ENCODE data around the gene DEPP1.
A peak's percentile ranks its signal among the peaks of the same experiment; 100 is the strongest.

Gene DEPP1

DNA sequence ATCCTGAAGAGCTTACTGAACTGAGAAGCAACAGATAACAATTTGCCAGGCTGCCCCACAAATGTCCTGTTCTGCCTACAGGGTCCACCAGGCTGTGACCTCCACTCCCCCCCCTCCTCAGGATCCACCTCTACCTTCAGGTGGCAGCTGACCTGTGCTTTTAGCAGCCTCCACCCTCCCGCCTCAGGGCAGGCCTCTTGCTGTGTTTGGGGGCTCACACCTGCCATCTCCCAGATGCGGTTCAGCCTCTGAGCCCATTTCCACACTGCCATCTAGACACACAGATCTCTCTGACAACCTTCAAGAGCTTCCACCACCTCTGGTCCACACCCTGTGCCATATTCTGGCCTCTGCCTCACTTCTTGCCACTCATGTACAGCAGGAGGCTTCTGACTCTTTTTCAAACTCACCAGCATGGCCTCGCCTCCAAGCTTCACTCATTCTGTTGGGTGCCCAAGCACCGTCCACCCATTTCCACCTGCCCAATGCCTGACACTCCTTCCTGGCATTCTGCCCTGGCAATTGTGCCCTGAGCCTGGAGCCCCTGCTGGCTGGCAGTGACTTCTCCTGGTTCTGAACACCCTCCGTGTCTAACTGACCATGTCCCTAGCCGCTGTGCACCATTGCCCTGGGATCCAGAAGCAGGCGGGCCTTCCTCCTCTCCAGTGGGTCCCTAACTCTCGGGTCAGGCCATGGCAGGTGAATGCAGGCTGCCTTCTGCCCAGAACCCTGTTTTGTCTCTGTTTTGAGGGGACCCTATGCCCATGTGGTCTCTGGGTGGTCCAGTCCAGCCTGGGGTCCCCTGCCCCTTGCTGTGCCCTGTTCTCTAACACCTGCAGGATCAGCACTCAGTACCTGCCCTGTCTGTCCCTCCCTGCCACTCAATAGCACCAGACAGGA, 49.0 kb downstream of the DEPP1 start:
- Histone ChIP-seq H3K27ac (replicated peaks) (no peak overlapping the region), H3K4me3 (replicated peaks; ENCODE audit: insufficient read depth, low read length) (no peak overlapping the region), H3K27me3 (ENCODE audit: insufficient read depth, poor library complexity, severe bottlenecking) (no peaks in the 10 kb centered on the region)
- no peak for DNase-seq (ENCODE audit: low read depth in 1 of 2, low spot score in 1 of 2)
- TF ChIP-seq GABPA (IDR thresholded peaks at IDR 0.05; ENCODE audit: low read depth): no peak
- TF ChIP-seq POLR2AphosphoS5 (IDR thresholded peaks at IDR 0.05; ENCODE audit: low read depth): no peak
- TF ChIP-seq, protein P1, sequence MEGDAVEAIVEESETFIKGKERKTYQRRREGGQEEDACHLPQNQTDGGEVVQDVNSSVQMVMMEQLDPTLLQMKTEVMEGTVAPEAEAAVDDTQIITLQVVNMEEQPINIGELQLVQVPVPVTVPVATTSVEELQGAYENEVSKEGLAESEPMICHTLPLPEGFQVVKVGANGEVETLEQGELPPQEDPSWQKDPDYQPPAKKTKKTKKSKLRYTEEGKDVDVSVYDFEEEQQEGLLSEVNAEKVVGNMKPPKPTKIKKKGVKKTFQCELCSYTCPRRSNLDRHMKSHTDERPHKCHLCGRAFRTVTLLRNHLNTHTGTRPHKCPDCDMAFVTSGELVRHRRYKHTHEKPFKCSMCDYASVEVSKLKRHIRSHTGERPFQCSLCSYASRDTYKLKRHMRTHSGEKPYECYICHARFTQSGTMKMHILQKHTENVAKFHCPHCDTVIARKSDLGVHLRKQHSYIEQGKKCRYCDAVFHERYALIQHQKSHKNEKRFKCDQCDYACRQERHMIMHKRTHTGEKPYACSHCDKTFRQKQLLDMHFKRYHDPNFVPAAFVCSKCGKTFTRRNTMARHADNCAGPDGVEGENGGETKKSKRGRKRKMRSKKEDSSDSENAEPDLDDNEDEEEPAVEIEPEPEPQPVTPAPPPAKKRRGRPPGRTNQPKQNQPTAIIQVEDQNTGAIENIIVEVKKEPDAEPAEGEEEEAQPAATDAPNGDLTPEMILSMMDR (IDR thresholded peaks at IDR 0.05; ENCODE audit: insufficient read depth, low read length): no peak
- TF ChIP-seq SPI1 (IDR thresholded peaks at IDR 0.05; ENCODE audit: borderline replicate concordance, low read depth): no peak
- TF ChIP-seq, protein P2, sequence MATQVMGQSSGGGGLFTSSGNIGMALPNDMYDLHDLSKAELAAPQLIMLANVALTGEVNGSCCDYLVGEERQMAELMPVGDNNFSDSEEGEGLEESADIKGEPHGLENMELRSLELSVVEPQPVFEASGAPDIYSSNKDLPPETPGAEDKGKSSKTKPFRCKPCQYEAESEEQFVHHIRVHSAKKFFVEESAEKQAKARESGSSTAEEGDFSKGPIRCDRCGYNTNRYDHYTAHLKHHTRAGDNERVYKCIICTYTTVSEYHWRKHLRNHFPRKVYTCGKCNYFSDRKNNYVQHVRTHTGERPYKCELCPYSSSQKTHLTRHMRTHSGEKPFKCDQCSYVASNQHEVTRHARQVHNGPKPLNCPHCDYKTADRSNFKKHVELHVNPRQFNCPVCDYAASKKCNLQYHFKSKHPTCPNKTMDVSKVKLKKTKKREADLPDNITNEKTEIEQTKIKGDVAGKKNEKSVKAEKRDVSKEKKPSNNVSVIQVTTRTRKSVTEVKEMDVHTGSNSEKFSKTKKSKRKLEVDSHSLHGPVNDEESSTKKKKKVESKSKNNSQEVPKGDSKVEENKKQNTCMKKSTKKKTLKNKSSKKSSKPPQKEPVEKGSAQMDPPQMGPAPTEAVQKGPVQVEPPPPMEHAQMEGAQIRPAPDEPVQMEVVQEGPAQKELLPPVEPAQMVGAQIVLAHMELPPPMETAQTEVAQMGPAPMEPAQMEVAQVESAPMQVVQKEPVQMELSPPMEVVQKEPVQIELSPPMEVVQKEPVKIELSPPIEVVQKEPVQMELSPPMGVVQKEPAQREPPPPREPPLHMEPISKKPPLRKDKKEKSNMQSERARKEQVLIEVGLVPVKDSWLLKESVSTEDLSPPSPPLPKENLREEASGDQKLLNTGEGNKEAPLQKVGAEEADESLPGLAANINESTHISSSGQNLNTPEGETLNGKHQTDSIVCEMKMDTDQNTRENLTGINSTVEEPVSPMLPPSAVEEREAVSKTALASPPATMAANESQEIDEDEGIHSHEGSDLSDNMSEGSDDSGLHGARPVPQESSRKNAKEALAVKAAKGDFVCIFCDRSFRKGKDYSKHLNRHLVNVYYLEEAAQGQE (IDR thresholded peaks at IDR 0.05; ENCODE audit: insufficient replicate concordance, low read depth): no peak

DNA sequence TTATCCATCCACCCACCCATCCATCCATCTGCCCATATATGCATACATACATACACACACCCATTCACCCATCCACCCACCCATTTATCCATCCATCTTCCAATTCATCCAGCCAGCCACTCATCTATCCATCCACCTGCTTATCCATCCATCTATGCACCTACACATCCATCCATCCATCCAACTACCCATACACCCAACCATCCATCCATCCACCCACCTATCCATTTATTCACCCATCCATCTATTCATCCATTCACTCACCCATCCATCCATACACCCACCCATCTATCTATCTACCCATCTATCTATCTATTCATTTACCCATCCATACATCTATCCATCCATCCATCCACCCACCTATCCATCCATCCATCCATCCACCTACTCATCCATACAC, 50.1 kb downstream of the DEPP1 start:
- H3K27ac ChIP-seq (replicated peaks): no peak overlapping the region
- DNase-seq (ENCODE audit: low read depth in 1 of 2, low spot score in 1 of 2): no peak
- H3K27me3 ChIP-seq (ENCODE audit: insufficient read depth, poor library complexity, severe bottlenecking): no peaks in the 10 kb centered on the region
- no peak overlapping the region for H3K4me3 ChIP-seq (replicated peaks; ENCODE audit: insufficient read depth, low read length)
- TF ChIP-seq, protein P2 (IDR thresholded peaks at IDR 0.05; ENCODE audit: insufficient replicate concordance, low read depth): no peak
- TF ChIP-seq SPI1 (IDR thresholded peaks at IDR 0.05; ENCODE audit: borderline replicate concordance, low read depth): no peak
- TF ChIP-seq, protein P1 (IDR thresholded peaks at IDR 0.05; ENCODE audit: insufficient read depth, low read length): no peak
- no peak for TF ChIP-seq GABPA (IDR thresholded peaks at IDR 0.05; ENCODE audit: low read depth)
- no peak for TF ChIP-seq POLR2AphosphoS5 (IDR thresholded peaks at IDR 0.05; ENCODE audit: low read depth)

DNA sequence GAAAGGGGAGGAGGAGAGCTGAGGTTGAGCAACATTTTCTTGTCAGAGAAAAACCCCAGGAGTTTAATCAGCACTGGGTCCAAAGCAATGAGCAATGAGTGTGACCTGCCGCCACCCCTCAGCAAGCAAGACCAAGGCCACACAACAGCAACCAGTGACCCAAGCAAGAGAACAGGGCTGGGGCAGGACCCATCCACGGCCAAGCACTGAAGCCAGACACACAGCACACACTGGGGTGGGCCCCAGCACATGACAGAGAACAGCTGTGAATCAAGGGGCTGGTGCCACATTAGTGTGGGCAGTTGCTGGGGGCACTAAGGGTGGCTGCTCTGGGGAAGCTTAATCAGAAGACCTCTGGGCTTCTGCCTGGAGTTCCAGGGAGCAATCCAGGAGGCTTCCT, 51.3 kb downstream of the DEPP1 start:
- TF ChIP-seq, protein P2 (IDR thresholded peaks at IDR 0.05; ENCODE audit: insufficient replicate concordance, low read depth): peak; percentile 33
- TF ChIP-seq GABPA (IDR thresholded peaks at IDR 0.05; ENCODE audit: low read depth): no peak
- DNase-seq (ENCODE audit: low read depth in 1 of 2, low spot score in 1 of 2): peak in 1 of 2 experiments; percentile 54
- H3K27me3 ChIP-seq (ENCODE audit: insufficient read depth, poor library complexity, severe bottlenecking): no peaks in the 10 kb centered on the region
- no peak overlapping the region for H3K4me3 ChIP-seq (replicated peaks; ENCODE audit: insufficient read depth, low read length)
- H3K27ac ChIP-seq (replicated peaks): peak overlapping the region; percentile 7; the same call in 1 of the 2 replicates

Data from HL-60 (cell line).